ENCODE results near the gene VKORC1. TPM values are rescaled to one million over a fixed set of nuclear protein-coding genes. Genes with fewer than 3 reads are reported as not detected.

VKORC1 gene
- total RNA-seq, 1 experiment from 2014 or later, result 105 TPM

GRCh38 chr16:31087971-31088370, 6.6 kb downstream of the VKORC1 start:
- BruUV-seq (replicated peaks), result no TSS peak
- no peaks in the 10 kb centered on the region for H3K9me3 ChIP-seq (ENCODE audit: low read length)
- no peak overlapping the region for H3K4me2 ChIP-seq (ENCODE audit: low read length)
- CTCF ChIA-PET, result no interaction called here
- DNase-seq (no peak), ATAC-seq (no peak)
- H3K79me2 ChIP-seq (ENCODE audit: low read length), result peaks cover 9% of the 10 kb centered on the region
- H2AFZ ChIP-seq (ENCODE audit: low read length), result no peak overlapping the region
- no peaks in the 10 kb centered on the region for H3K27me3 ChIP-seq (ENCODE audit: low read length)
- H3K4me3 ChIP-seq (ENCODE audit: low read length), result no peak overlapping the region
- H3K27ac ChIP-seq (ENCODE audit: low read length), result no peak overlapping the region
- peaks cover 3% of the 10 kb centered on the region; the same call in 1 of the 2 replicates for H3K36me3 ChIP-seq (ENCODE audit: low read depth, low read length)
- intact Hi-C loops (cut with micrococcal nuclease), result no loop called here
- H3K9me2 ChIP-seq (replicated peaks; ENCODE audit: low read length), result no peaks in the 10 kb centered on the region
- TF ChIP-seq EZH2phosphoT487 (IDR thresholded peaks at IDR 0.05; ENCODE audit: borderline replicate concordance, low read length) (no peak), CTCF (conservative IDR thresholded peaks at IDR 0.05; ENCODE audit: low read depth, low read length) (no peak), EZH2 (IDR thresholded peaks at IDR 0.05; ENCODE audit: low read length, unreplicated experiment) (no peak)
- H3K4me1 ChIP-seq (ENCODE audit: insufficient read depth, low read length), result peaks cover 4% of the 10 kb centered on the region; the same call in 1 of the 2 replicates
- H4K20me1 ChIP-seq (ENCODE audit: low read length), result peaks cover 5% of the 10 kb centered on the region; the same call in 1 of the 2 replicates
- no peak overlapping the region for H3K9ac ChIP-seq (ENCODE audit: low read length)
- no peaks in the 10 kb centered on the region for H3F3A ChIP-seq (ENCODE audit: low read length, unreplicated experiment)
- POLR2A ChIA-PET (ENCODE audit: unreplicated experiment), result no interaction called here

GRCh38 chr16:31087481-31087880, 7.1 kb downstream of the VKORC1 start:
- CTCF ChIA-PET, result no interaction called here

More at GRCh38 chr16:31087481-31087880, 7.1 kb downstream of the VKORC1 start:
- ATAC-seq (no peak), DNase-seq (no peak)
- Histone ChIP-seq H4K20me1 (ENCODE audit: low read length) (0 out of 2 replicates have a peak, but pooled peaks cover under 1% of the 10 kb centered on the region), H3K4me3 (ENCODE audit: low read length) (no peak overlapping the region), H3K79me2 (ENCODE audit: low read length) (peaks cover 4% of the 10 kb centered on the region), H3K36me3 (ENCODE audit: low read depth, low read length) (peaks cover 3% of the 10 kb centered on the region; the same call in 1 of the 2 replicates), H2AFZ (ENCODE audit: low read length) (no peak overlapping the region), H3K9me2 (replicated peaks; ENCODE audit: low read length) (no peaks in the 10 kb centered on the region), H3K4me1 (ENCODE audit: insufficient read depth, low read length) (no peaks in the 10 kb centered on the region), H3F3A (ENCODE audit: low read length, unreplicated experiment) (no peaks in the 10 kb centered on the region), H3K9me3 (ENCODE audit: low read length) (no peaks in the 10 kb centered on the region), H3K9ac (ENCODE audit: low read length) (no peak overlapping the region), H3K27ac (ENCODE audit: low read length) (no peak overlapping the region), H3K4me2 (ENCODE audit: low read length) (no peak overlapping the region), H3K27me3 (ENCODE audit: low read length) (no peaks in the 10 kb centered on the region)
- intact Hi-C loops (cut with micrococcal nuclease), result no loop called here
- no TSS peak for BruUV-seq (replicated peaks)
- POLR2A ChIA-PET (ENCODE audit: unreplicated experiment), result no interaction called here
- no peak for TF ChIP-seq EZH2phosphoT487 (IDR thresholded peaks at IDR 0.05; ENCODE audit: borderline replicate concordance, low read length)
- no peak for TF ChIP-seq EZH2 (IDR thresholded peaks at IDR 0.05; ENCODE audit: low read length, unreplicated experiment)
- TF ChIP-seq CTCF (conservative IDR thresholded peaks at IDR 0.05; ENCODE audit: low read depth, low read length), result no peak

Data from PC-3 (cell line).